GM19025 (cell line): ENCODE measurements around the gene SYS1.

Experiments used
- ATAC-seq: cut with Tn5 transposase; IDR thresholded peaks from one replicate; pipeline ENCODE4 v1.9.1; 2021; ENCODE audit warnings: mild to moderate bottlenecking, low read depth, moderate library complexity; ENCODE audit not compliant: unreplicated experiment

Gene SYS1

DNA sequence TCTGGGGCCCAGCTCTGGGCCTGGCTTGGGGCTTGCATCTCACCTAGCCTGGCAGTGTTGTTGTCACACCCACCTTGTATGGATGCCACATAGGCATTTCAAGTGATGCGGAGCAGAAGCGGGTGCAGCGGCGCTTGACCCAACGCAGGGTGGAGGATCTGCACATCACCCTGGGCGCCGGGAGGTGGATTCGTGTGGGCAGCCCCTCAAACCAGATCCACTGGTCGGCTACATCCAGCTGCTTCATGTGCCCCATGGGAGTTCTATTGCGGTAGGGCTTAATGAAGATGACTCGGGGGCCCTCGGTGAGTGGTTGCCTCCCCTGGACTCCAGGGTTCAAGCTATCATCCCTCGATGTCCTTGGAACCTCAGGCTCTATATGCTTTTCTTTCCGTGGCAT is 12.0 kb downstream of the SYS1 start:
- ATAC-seq: no peak

GRCh38 chr20:45377269-45377668 is 14.3 kb downstream of the SYS1 start:
- no peak for ATAC-seq

GRCh38 chr20:45378191-45378590 is 15.2 kb downstream of the SYS1 start, which contains the start of gene TP53TG5:
Gene TP53TG5 (minus strand): TSS chr20:45378325. CDS start chr20:45378236, 89 bp downstream.
- ATAC-seq: no peak

DNA sequence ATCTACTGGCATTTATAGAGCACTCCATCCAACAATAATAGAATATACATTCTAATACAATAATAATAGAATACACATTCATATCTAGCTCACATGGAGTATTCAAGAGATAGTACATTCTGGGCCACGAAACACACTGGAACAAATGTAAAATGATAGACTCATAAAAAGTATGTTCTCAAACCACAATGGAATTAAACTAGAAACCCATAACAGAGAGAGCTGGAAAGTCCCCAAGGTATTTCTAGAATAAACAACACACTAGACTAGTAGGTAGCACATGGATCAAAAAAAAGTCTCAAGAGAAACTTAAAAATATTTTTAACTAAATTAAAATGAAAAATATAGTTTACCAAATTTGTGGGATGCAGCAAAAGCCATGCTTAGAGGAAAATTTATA is 24.3 kb downstream of the SYS1 start:
- no peak for ATAC-seq

DNA sequence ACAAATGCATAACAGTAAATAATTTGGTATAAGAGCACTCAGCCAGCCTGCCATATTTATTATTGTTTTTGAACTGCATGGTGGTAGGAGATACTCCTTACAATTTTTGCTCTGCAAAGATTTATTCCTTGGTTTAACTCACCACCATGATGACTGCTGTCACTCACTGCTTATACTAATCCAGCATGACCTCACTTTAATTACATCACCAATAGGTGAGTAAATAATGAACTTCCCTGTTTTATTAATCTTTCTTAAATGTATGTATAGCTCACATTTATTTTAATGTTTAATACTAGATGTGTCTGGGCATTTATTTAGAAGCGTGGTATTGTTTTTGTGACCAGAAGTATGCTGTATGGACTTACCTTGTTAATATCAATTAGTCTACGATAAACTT is 28.0 kb downstream of the SYS1 start:
- ATAC-seq: no peak

GRCh38 chr20:45391559-45391958 is 28.6 kb downstream of the SYS1 start:
- no peak for ATAC-seq

DNA sequence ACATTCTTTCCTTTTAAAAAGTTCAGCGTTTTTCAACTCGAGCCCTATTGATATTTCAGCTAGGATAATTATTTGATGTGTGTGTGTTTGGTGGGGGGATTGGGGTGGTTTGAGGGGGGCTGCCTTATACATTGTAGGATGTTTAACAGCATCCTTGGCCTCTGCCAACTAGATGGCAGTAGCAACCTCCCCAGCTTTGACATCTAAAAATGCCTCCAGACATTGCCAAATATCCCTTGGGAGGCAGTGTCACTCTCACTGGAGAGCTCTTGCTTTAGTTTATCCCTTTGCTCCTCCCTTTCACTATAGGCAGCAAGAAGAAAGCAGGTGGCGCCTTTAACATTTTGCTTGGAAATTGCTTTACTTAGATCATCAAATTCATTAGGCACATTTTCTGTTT is 29.8 kb downstream of the SYS1 start:
- no peak for ATAC-seq

DNA sequence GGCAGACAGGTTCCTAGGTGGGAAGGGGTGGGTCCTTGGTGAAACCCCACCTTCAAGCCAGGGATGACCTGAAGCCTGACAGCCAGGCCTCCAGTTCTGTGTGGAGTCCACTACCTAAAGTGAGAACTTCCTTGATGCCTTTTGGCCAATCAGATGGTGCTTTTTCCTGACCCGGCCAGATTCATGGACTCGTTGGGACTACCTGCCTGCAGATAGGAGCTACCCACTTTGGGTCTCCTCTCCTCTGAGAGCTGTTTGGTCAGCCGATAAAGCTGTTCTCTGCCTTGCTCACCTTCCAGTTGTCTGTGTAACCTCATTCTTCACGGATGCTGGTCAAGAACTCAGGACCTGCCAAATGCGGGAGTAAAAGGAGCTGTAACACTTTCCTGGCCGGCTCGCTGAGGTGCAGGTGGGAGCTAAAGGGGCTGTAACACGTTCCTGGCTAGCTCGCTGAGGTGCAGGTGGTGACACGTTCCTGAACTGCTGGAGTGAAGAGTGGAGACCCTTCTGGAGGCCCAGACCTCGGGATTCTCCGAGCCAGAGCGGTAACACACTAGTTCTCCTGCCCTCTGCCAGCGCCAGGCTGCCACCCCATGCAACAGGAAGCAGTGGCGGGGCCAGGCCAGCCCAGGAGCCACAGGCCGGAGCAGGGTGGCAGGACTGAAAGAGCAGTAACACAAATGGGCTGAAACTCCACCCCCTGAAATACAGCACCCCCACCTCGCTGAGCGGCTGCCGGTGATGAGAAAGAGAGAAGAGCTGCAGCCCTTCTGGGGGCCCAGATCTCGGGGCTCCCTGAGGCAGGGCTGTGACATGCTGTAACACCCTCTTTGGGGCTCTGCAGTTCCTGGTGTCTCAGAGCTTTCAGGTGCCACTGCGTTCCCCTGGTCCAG is 31.5 kb downstream of the SYS1 start:
- ATAC-seq: no peak

DNA sequence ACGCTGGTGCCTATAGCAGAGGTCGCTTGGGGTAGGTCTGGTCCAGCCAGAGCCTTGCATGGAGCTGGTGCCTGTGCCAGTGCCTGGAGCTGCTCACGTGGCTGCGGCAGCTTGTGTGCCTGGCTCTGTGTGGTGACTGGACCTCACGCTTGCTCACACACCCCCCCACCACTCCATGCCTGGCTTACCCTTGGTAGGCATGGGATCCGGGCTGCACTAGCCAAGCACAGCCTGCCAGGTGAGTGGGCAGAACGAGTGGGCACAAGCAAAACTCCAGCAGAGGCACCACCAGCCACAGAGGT is 32.1 kb downstream of the SYS1 start:
- no peak for ATAC-seq

- ATAC-seq: no peak
These were observed 36.1 kb downstream of the SYS1 start for GRCh38 chr20:45399018-45399417.

DNA sequence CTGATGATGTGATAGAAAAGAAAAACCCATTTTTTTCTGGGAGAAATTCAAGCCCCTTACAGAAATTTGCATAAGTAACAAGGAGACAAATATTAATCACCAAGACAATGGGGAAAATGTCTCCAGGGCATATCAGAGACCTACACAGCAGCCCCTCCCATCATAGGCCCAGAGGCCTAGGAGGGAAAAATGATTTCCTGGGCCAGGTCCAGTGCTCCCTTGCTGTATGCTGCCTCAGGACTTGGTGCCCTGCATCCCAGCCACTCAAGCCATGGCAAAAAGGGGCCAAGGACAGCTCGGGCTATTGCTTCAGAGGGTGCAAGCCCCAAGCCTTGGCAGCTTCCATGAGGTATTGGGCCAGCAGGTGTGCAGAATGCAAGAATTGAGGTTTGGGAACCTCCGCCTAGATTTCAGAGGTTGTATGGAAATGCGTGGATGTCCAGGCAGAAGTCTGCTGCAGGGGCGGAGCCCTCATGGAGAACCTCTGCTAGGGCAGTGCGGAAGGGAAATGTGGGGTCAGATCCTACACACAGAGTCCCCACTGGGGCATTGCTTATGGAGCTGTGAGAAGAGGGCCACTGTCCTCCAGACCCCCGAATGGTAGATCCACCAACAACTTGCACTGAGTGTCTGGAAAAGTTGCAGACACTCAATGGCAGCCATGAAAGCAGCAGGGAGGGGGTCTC is 37.5 kb downstream of the SYS1 start:
- no peak for ATAC-seq

DNA sequence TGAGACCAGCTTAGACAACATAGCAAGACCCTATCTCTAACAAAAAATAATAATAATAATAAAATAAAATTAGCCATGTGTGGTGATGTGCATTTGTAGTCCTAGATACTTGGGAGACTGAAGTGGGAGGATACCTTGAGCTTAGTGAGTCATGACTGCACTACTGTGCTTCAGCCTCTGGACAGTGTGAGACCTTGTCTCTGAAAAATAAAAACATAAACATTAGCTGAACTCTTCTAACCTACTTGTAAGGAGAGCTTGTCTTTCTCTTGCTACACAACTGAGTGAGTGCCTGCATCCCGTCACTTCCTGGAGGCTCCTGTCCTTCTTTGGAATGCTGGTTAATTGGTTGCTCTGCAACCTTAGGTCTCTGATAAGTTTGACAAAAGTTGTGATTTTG is 40.0 kb downstream of the SYS1 start:
- ATAC-seq: no peak

GRCh38 chr20:45404438-45404837 is 41.5 kb downstream of the SYS1 start:
- no peak for ATAC-seq

- no peak for ATAC-seq
These were observed 42.8 kb downstream of the SYS1 start for GRCh38 chr20:45405571-45406259.

- ATAC-seq: no peak
These were observed 43.5 kb downstream of the SYS1 start for GRCh38 chr20:45406260-45407066.

DNA sequence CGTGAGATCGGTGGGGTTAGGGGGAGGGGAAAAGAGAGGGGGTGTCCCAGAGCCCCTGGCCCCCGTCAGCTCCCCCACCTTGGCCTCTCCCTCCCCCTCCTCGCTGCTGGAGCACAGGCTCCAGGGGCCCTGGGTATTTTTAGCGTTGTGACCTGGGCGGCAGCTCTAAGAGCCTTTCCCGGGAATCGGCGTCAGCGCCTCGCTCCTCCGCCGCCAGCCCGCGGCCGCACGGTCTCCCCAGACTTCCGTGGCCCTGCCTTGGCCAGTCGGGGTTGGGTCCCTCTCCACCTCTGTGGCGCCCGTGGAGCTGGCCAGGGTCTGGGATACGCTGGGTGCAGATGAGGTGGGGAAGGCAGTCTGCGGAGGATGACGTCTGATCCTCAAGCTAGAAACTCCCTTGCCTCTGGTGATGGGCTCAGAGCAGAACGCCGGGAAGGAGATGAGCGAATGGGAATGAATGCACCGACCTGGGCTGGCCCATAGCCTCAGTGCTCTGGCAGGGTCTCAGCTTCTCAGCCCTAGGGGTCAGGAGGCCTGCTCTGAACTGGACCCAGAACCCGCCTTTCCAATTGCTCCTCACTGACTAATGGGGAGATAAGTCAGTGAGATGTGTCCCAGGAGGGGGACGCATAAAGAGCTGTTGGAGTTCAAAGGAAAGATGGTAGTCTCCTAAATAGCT is 44.2 kb downstream of the SYS1 start:
- ATAC-seq: no peak

DNA sequence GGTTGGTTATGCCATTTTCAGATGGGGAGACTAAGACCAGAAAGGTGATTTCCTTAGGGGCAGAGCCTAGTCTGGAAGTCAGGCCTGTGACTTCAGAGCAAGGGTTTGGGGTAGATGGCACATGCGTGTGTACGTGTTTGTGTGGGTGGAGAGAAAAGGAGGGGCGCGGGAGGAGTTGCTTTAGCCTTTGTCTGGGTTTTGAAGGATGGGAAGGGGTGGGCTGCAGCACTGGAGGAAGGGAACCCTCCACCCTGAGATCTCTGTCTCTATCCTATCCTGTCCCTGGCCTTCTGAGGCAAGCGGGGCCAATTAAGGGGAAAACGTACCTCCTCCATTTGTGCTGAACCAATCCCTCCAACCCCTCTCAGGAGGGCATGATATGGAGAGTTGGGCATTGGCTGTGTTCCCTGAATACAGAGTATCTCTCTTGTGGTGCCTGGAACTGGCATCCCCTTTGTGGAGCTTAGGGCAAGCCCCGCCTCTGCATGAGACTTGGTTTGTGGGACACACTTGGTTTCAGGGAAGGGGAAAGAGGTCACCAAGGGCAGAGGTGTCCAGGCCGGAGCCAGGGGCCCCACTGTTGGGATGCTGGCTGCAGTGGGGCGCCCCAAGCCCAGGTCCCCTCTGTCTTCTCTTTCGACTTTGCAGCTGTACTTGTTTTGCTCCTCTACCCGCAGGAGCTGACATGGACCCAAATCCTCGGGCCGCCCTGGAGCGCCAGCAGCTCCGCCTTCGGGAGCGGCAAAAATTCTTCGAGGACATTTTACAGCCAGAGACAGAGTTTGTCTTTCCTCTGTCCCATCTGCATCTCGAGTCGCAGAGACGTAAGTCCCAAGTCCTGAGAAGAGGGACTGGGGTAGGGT is 45.1 kb downstream of the SYS1 start, which contains the start of gene DBNDD2:
TSS of gene DBNDD2 (plus strand) at position 507 of the 863 bp plus-strand sequence. CDS start at position 686, 179 bp downstream.
- ATAC-seq: no peak

- no peak for ATAC-seq
These were observed 45.8 kb downstream of the SYS1 start for GRCh38 chr20:45408646-45409213.
